Mesendoderm (in vitro differentiated cells): Measurements from ENCODE around the gene SH3BP4.

ENCODE experiments used
- DNase-seq: peaks from one replicate; pipeline ENCODE4 v3.0.0; 2013
- H2AK5ac ChIP-seq: 2 replicates; pipeline ENCODE4 v1.6.1; 2013; ENCODE audit warnings: low read length, inconsistent platforms
- H2BK120ac ChIP-seq: 2 replicates; pipeline ENCODE4 v1.6.1; 2013; ENCODE audit warnings: low read depth, mild to moderate bottlenecking, low read length, moderate library complexity, mixed read lengths
- H2BK15ac ChIP-seq: replicated peaks from 2 replicates; pipeline ENCODE4 v1.6.1; 2013; ENCODE audit warnings: low read depth, mild to moderate bottlenecking, moderate library complexity
- H2BK5ac ChIP-seq: 2 replicates; pipeline ENCODE4 v1.6.1; 2013; ENCODE audit warnings: low read length, inconsistent platforms
- H3K18ac ChIP-seq: 2 replicates; pipeline ENCODE4 v1.6.1; 2013; ENCODE audit warnings: mild to moderate bottlenecking, low read length, mixed read lengths
- H3K23ac ChIP-seq: one replicate; pipeline ENCODE4 v1.6.1; 2013; ENCODE audit warnings: low read length
- H3K27ac ChIP-seq: 2 replicates; pipeline ENCODE4 v1.5.1; 2013; ENCODE audit warnings: low read depth, mild to moderate bottlenecking, inconsistent platforms, low read length, moderate library complexity
- H3K27me3 ChIP-seq: 2 replicates; pipeline ENCODE4 v1.6.1; 2013; ENCODE audit warnings: low read length, control low read depth, mild to moderate bottlenecking, inconsistent platforms; ENCODE audit not compliant: insufficient read depth, poor library complexity
- H3K36me3 ChIP-seq: 2 replicates; pipeline ENCODE4 v1.6.1; 2013; ENCODE audit warnings: low read length, inconsistent platforms; ENCODE audit not compliant: control insufficient read depth, insufficient read depth
- H3K4ac ChIP-seq: one replicate; pipeline ENCODE4 v1.6.1; 2013; ENCODE audit warnings: low read depth, mild to moderate bottlenecking, low read length, moderate library complexity
- H3K4me1 ChIP-seq: 2 replicates; pipeline ENCODE4 v1.6.1; 2013; ENCODE audit warnings: low read depth, low read length, inconsistent platforms; ENCODE audit not compliant: control insufficient read depth
- H3K4me2 ChIP-seq: 2 replicates; pipeline ENCODE4 v1.6.1; 2013; ENCODE audit warnings: low read length
- H3K4me3 ChIP-seq: 2 replicates; pipeline ENCODE4 v1.5.1; 2013; ENCODE audit warnings: mild to moderate bottlenecking, low read length
- H3K56ac ChIP-seq: one replicate; pipeline ENCODE4 v1.6.1; 2013; ENCODE audit warnings: low read length
- H3K79me1 ChIP-seq: 2 replicates; pipeline ENCODE4 v1.6.1; 2013; ENCODE audit warnings: low read length, inconsistent platforms
- H3K79me2 ChIP-seq: 2 replicates; pipeline ENCODE4 v1.6.1; 2013; ENCODE audit warnings: mild to moderate bottlenecking, low read length; ENCODE audit not compliant: control insufficient read depth, insufficient read depth
- H3K9ac ChIP-seq: 2 replicates; pipeline ENCODE4 v1.6.1; 2013; ENCODE audit warnings: low read length, inconsistent platforms
- H4K5ac ChIP-seq: one replicate; pipeline ENCODE4 v1.6.1; 2013; ENCODE audit warnings: low read length
- H4K8ac ChIP-seq: one replicate; pipeline ENCODE4 v1.6.1; 2013; ENCODE audit warnings: low read depth, mild to moderate bottlenecking, control low read depth, low read length, moderate library complexity
- WGBS: extraction: QIAGEN DNeasy Blood & Tissue Kit; methylation state at CpG from one replicate; pipeline ENCODE4 v1.1.7; 2013; ENCODE audit warnings: low lambda C conversion rate, missing lambda C conversion rate; ENCODE audit not compliant: insufficient coverage; ENCODE audit errors: extremely low coverage; 5-methylcytosine and 5-hydroxymethylcytosine counted together

The SH3BP4 gene

GRCh38 chr2:234975611-234976010, 23.8 kb downstream of the SH3BP4 start:
- Histone ChIP-seq H3K4me2 (no peak overlapping the region), H3K23ac (no peak overlapping the region), H3K4me3 (no peak overlapping the region), H3K79me2 (peaks cover 80% of the 10 kb centered on the region), H3K27ac (no peak overlapping the region), H2BK120ac (no peak overlapping the region), H3K79me1 (peaks cover 46% of the 10 kb centered on the region), H3K18ac (no peak overlapping the region), H3K9ac (no peak overlapping the region), H3K4me1 (peaks cover 4% of the 10 kb centered on the region), H4K5ac (no peak overlapping the region), H3K27me3 (no peaks in the 10 kb centered on the region), H2BK5ac (no peak overlapping the region), H3K4ac (no peak overlapping the region), H2AK5ac (no peak overlapping the region), H2BK15ac (no peak overlapping the region), H3K36me3 (no peaks in the 10 kb centered on the region), H4K8ac (no peak overlapping the region), H3K56ac (no peak overlapping the region)
- WGBS = no CpG with 5 or more reads among the region's 1 CpG
- no peak for DNase-seq

- Histone ChIP-seq H3K79me2 (peaks cover 74% of the 10 kb centered on the region), H3K27ac (no peak overlapping the region), H3K23ac (no peak overlapping the region), H2AK5ac (no peak overlapping the region), H2BK120ac (no peak overlapping the region), H3K79me1 (peaks cover 41% of the 10 kb centered on the region), H3K27me3 (no peaks in the 10 kb centered on the region), H4K8ac (no peak overlapping the region), H4K5ac (no peak overlapping the region), H3K9ac (no peak overlapping the region), H2BK15ac (no peak overlapping the region), H3K4me2 (no peak overlapping the region), H3K36me3 (no peaks in the 10 kb centered on the region), H3K18ac (no peak overlapping the region), H2BK5ac (no peak overlapping the region), H3K56ac (no peak overlapping the region), H3K4me1 (peaks cover 12% of the 10 kb centered on the region), H3K4me3 (no peak overlapping the region), H3K4ac (no peak overlapping the region)
- no peak for DNase-seq
- no CpG with 5 or more reads among the region's 18 CpGs for WGBS
Measured at GRCh38 chr2:234976479-234977227, 24.8 kb downstream of the SH3BP4 start.

GRCh38 chr2:234977228-234977679, 25.4 kb downstream of the SH3BP4 start:
- Histone ChIP-seq H3K23ac (no peak overlapping the region), H3K4me3 (no peak overlapping the region), H3K36me3 (no peaks in the 10 kb centered on the region), H3K56ac (no peak overlapping the region), H2BK120ac (no peak overlapping the region), H2BK5ac (no peak overlapping the region), H2AK5ac (no peak overlapping the region), H3K9ac (no peak overlapping the region), H3K4ac (no peak overlapping the region), H2BK15ac (no peak overlapping the region), H3K27me3 (no peaks in the 10 kb centered on the region), H4K8ac (no peak overlapping the region), H3K79me1 (peaks cover 41% of the 10 kb centered on the region), H3K79me2 (peaks cover 78% of the 10 kb centered on the region), H3K18ac (no peak overlapping the region), H3K4me2 (no peak overlapping the region), H3K4me1 (peaks cover 14% of the 10 kb centered on the region), H3K27ac (no peak overlapping the region), H4K5ac (no peak overlapping the region)
- DNase-seq = no peak
- WGBS = no CpG with 5 or more reads among the region's 12 CpGs

DNA sequence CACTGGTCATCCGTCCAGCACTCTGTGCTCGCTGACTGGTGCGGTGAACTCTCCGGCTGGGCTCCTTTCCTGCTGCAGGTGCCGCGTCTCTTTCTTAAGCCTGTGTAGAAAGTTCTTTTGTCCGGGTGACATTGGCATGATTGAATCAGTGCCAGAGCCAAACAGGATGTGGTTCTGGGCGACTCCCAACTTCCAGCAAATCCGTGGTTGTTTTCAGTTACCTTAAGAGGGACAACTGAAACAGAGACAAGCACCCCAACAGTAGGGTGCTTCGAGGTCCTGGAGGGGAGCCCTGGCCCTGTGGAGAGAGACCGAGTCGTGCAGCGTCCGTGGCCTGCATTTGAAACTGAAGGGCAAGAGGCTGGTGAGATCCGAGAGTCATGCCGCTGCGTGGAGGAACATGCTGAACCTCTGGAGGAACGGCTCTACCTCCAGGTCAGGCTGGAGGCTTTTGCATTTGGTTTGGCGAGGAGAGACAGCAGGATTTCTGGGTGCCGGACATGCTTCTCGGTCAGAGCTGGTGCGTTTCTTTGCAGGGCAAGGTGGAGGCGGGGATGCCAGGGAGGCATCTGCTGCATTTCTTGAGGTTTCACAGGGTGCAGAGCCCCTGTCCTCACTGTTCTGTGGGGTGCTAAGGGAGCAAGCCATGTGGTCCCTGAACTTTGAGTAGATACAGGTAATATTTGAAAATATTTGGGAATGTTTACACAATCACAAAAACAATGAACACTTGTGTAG, 26.8 kb downstream of the SH3BP4 start:
- Histone ChIP-seq H3K4ac (no peak overlapping the region), H3K79me1 (peaks cover 42% of the 10 kb centered on the region), H3K56ac (peak overlapping the region; percentile 18), H4K8ac (no peak overlapping the region), H2BK5ac (no peak overlapping the region), H3K9ac (no peak overlapping the region), H3K4me1 (peaks cover 22% of the 10 kb centered on the region), H3K36me3 (no peaks in the 10 kb centered on the region), H2BK120ac (no peak overlapping the region), H3K27ac (peak overlapping the region; percentile 17), H3K18ac (peak overlapping the region; percentile 46), H2AK5ac (no peak overlapping the region), H3K4me3 (no peak overlapping the region), H3K4me2 (no peak overlapping the region), H4K5ac (no peak overlapping the region), H3K23ac (no peak overlapping the region), H3K79me2 (peaks cover 78% of the 10 kb centered on the region), H3K27me3 (no peaks in the 10 kb centered on the region), H2BK15ac (no peak overlapping the region)
- DNase-seq = no peak
- WGBS = no CpG with 5 or more reads among the region's 23 CpGs

DNA sequence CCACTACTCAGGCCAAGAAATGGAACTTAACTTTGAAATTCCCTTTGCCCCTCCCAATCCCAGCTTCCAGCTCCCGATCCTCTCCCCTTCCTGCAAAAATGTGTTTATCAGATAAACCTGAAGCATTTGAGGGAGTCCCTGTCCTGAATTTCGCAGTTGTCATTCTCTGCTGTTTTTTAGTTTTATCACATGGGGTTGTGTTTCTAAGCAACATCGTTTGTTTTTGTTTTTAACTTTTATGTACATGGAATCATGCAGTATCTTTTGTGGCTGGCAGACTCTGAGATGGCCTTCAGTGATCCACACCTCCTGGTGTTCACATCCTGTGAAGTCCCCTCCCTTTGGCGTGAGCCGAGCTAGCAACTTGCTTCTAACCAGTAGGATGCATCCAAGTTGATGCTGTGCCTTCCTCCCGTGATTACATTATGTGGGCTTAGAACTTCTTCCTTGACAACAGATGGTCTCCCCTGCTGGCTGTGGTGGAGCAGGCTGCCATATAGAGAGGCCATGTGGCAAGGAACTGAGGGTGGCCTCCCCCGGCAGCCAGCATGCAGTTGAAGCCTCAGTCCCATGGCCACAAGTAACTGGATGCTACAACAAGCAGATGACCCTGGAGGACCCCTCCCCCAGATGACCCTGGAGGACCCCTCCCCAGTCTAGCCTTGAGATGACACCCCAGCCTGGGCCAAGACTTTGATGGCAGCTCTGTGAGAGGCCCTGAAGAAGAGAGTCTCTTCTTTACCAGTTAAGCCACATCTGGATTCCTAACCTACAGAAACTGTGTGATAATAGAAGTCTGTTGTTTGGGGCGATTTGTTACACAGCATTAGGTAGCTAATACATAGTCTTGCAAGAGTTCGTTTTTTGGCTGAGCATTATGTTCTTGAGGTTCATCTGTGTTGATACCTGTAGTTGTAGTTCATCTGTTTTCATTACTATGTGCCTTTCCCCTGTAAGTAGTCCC, 27.7 kb downstream of the SH3BP4 start:
- DNase-seq = peak; percentile 90
- Histone ChIP-seq H2BK120ac (no peak overlapping the region), H3K4me3 (no peak overlapping the region), H3K36me3 (no peaks in the 10 kb centered on the region), H3K27me3 (no peaks in the 10 kb centered on the region), H3K27ac (peak overlapping the region; percentile 93), H3K23ac (no peak overlapping the region), H4K8ac (no peak overlapping the region), H2AK5ac (no peak overlapping the region), H3K4me1 (peaks cover 26% of the 10 kb centered on the region), H3K4me2 (no peak overlapping the region), H3K4ac (no peak overlapping the region), H3K18ac (peak overlapping the region; percentile 46), H3K9ac (no peak overlapping the region), H2BK15ac (no peak overlapping the region), H4K5ac (no peak overlapping the region), H3K79me1 (peaks cover 44% of the 10 kb centered on the region), H2BK5ac (no peak overlapping the region), H3K56ac (no peak overlapping the region), H3K79me2 (peaks cover 81% of the 10 kb centered on the region)
- WGBS = no CpG with 5 or more reads among the region's 9 CpGs
